SK-N-MC (cell line): ENCODE data around the gene IFT27.

Source experiments
- DNase-seq: peaks from one replicate; pipeline ENCODE4 v3.0.0-alpha.2; 2011; ENCODE audit warnings: low read depth, low spot score
- H3K27ac ChIP-seq: fragments of 200-600 bp; sonication (generic); 2 replicates; pipeline ENCODE4 v1.5.1; 2016; ENCODE audit warnings: mixed run types
- H3K36me3 ChIP-seq: fragments of 200-600 bp; sonication (generic); 2 replicates; pipeline ENCODE4 v1.6.1; 2017; ENCODE audit warnings: antibody characterized with exemption, low read length, mixed read lengths; ENCODE audit not compliant: insufficient read depth
- H3K4me3 ChIP-seq: fragments of 200-600 bp; sonication (generic); 2 replicates; pipeline ENCODE4 v1.5.1; 2016
- H3K9ac ChIP-seq: fragments of 200-600 bp; sonication (generic); 2 replicates; pipeline ENCODE4 v1.8.0; 2017; ENCODE audit warnings: mixed run types, mixed read lengths; ENCODE audit not compliant: insufficient read length
- H3K9me3 ChIP-seq: fragments of 200-600 bp; sonication (generic); 2 replicates; pipeline ENCODE4 v1.6.1; 2017; ENCODE audit warnings: low read depth, mild to moderate bottlenecking, antibody characterized with exemption, low read length, moderate library complexity, mixed read lengths
- EZH2 ChIP-seq: fragments of 200-600 bp; sonication (generic); IDR thresholded peaks from one replicate; pipeline ENCODE4 v1.6.1; 2017; ENCODE audit warnings: antibody characterized with exemption
- FOXP2 ChIP-seq: optimal IDR thresholded peaks from 2 replicates; pipeline ENCODE3; 2011; ENCODE audit warnings: mild to moderate bottlenecking, moderate library complexity; ENCODE audit not compliant: insufficient read depth; ENCODE audit errors: extremely low read length, control extremely low read depth
- POLR2AphosphoS5 ChIP-seq: IDR thresholded peaks from 2 replicates; pipeline ENCODE4 v1.6.1; 2012; ENCODE audit warnings: mild to moderate bottlenecking, low read depth, low read length, borderline replicate concordance

Gene IFT27

GRCh38 chr22:36783743-36784142 lies 7.8 kb upstream of the IFT27 start:
- no peak for DNase-seq
- Histone ChIP-seq H3K9me3 (no peaks in the 10 kb centered on the region), H3K4me3 (no peak overlapping the region), H3K27ac (no peak overlapping the region), H3K36me3 (no peaks in the 10 kb centered on the region), H3K9ac (no peak overlapping the region)
- TF ChIP-seq FOXP2 (no peak), POLR2AphosphoS5 (no peak), EZH2 (no peak)

DNA sequence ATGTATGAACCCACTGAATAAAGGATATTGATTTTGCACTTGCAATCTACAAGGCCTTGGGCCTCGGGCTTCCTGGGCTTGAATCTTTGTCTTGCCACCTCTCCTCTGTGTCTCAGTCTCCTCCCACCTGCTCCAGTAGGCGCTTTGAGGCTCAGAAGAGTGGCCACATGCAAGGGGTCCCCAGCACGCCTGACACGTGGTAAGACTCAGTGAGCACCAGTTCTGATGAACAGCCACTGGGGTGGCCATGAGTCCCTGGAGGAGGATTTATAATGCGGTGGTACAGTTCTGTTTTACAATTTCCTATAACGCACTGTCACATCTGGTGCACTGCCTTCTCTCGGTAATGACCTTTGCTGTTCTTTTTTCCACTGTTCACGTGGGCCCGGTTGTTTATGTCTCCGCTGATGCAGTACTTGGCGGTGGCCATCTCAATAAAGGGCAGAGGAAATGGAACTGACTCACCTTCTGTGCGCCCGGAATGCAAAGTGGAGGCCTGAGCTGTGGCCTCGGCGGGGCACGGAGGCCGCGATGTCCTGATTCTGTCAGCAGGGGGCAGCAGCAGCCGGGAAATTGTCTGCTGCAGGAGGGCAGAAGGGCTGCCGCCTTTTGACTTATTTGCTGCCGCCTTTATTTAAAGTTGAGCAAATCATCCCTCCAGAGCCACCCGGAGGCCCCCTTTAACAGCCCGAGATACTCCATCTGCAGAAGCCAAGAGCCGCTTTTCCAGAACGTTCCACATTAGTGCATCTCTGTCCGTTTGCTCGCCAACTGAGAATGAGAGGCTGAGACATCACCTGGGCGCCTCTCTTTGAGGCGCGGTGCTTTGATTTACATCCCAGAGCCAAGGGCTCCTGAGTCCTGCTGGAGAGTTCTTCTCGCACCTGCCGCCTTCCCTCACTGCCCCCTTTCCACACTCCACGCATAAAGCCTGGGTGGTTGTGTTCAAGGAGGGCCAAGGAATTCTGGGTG lies 6.0 kb upstream of the IFT27 start:
- no peak for DNase-seq
- no peaks in the 10 kb centered on the region for H3K36me3 ChIP-seq
- H3K27ac ChIP-seq = no peak overlapping the region
- TF ChIP-seq POLR2AphosphoS5 (no peak), EZH2 (no peak), FOXP2 (no peak)
- H3K9ac ChIP-seq = no peak overlapping the region
- H3K4me3 ChIP-seq = no peak overlapping the region
- H3K9me3 ChIP-seq = no peaks in the 10 kb centered on the region

DNA sequence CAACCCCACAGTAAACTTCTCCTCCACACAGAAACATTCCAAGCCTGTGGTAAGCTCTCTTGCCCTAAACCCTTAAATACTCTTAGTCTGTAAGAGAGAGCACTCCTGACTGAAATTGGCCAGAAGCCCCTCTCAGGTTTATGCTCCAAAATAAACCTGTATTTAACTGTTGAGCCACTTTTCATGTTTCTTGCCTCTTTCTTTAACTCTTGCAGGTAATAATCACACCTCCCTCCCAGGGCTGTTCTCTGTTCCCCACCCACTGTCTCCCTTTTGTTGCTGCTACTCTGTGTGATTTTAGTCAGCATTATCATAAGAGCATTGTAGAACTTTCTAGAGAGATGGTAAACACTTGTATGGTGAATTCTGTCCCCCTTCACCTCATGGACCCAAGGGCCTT lies 2.1 kb upstream of the IFT27 start:
- H3K4me3 ChIP-seq = no peak overlapping the region
- H3K9me3 ChIP-seq = no peaks in the 10 kb centered on the region
- no peak overlapping the region for H3K9ac ChIP-seq
- H3K36me3 ChIP-seq = no peaks in the 10 kb centered on the region
- no peak overlapping the region for H3K27ac ChIP-seq
- no peak for DNase-seq
- no peak for TF ChIP-seq FOXP2
- TF ChIP-seq EZH2 = no peak

GRCh38 chr22:36776722-36777121 lies 803 bp upstream of the IFT27 start:
- TF ChIP-seq POLR2AphosphoS5 (no peak), EZH2 (no peak), FOXP2 (no peak)
- H3K27ac ChIP-seq = no peak overlapping the region
- H3K36me3 ChIP-seq = no peaks in the 10 kb centered on the region
- no peak overlapping the region for H3K9ac ChIP-seq
- peak overlapping the region; percentile 65 for H3K4me3 ChIP-seq
- H3K9me3 ChIP-seq = no peaks in the 10 kb centered on the region
- DNase-seq = no peak

DNA sequence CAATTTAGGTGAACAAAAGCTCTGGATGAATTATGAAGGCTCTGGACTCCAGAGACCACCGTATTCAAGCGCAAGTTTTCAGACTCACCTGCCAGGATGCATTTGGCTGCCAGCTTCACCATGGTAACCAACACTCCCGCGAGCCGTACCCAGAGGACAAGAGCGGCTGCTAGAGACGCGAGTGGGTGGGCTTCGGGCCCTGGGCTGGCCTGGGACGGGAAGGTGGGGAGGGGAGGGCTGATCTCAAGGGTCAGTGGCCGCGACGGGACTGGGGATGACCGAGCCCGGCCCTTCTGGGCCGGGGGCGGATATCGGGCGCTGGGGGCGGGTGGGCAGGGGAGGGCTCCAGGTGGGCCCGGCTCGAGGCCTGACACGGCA lies 344 bp downstream of the IFT27 start:
- no peaks in the 10 kb centered on the region for H3K36me3 ChIP-seq
- TF ChIP-seq POLR2AphosphoS5 (no peak), FOXP2 (no peak), EZH2 (no peak)
- H3K27ac ChIP-seq = no peak overlapping the region
- H3K4me3 ChIP-seq = peak overlapping the region; percentile 79
- no peak for DNase-seq
- H3K9me3 ChIP-seq = no peaks in the 10 kb centered on the region
- peak overlapping the region; percentile 59 for H3K9ac ChIP-seq

GRCh38 chr22:36773935-36774334 lies 2.0 kb downstream of the IFT27 start:
- TF ChIP-seq POLR2AphosphoS5 (no peak), EZH2 (no peak), FOXP2 (no peak)
- H3K27ac ChIP-seq = no peak overlapping the region
- no peak for DNase-seq
- H3K4me3 ChIP-seq = no peak overlapping the region
- H3K9ac ChIP-seq = no peak overlapping the region
- H3K9me3 ChIP-seq = no peaks in the 10 kb centered on the region
- no peaks in the 10 kb centered on the region for H3K36me3 ChIP-seq

DNA sequence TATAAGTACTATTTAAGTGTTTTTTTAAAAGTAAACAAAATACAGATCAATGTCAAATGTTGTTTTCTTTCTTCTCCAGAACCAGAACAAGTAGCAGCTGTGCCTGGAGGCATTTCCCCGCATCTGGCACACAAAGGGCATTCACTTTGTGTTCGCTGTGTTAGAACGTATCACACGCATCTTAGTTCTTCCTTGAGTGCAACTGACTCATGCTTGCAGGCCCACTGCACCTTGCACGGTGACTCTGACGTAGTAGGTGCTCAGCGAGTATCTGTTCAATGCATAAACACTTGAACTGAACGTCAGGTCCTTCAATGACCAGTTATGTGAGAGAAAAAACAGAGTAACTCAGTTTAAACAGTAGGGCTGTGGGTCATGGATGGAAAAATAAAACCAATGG lies 3.5 kb downstream of the IFT27 start:
- H3K9ac ChIP-seq = no peak overlapping the region
- TF ChIP-seq EZH2 = no peak
- no peak for TF ChIP-seq FOXP2
- TF ChIP-seq POLR2AphosphoS5 = no peak
- no peaks in the 10 kb centered on the region for H3K36me3 ChIP-seq
- DNase-seq = no peak
- no peaks in the 10 kb centered on the region for H3K9me3 ChIP-seq
- H3K27ac ChIP-seq = no peak overlapping the region
- no peak overlapping the region for H3K4me3 ChIP-seq

DNA sequence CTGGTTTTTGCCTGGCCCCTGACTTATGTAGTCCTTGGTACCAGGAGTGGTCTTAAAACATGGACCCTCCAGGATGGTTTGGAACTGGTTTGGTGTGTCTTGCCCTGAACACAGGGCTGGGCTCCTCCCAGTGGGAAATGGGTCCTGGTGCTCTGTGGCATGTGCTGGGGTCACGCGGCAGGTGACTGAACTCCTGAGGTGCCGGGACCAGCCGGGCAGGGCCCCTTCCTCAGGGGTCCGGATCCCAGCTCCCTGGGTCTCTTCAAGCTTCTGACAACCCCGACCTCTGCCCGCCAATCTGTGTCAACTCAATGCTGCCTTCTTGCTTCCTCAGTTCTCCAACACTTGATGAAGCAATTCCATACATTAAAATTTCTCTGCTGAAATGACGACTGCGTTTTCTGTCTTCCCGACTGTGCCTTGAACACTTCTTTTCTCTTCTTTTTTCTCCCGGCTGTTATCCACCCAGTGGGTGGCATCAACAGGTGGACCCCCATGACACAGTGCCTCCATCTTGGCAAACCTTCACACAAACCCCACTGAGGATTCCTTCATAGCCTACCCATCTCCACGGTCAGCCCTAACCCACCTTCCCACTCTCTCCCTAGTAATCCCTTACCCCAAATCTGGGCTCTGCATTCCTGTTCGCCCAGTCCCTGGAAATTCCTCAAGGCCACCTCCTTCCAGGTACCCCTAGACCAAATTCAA lies 4.4 kb downstream of the IFT27 start:
- no peak overlapping the region for H3K27ac ChIP-seq
- no peak for TF ChIP-seq FOXP2
- TF ChIP-seq EZH2 = no peak
- no peak for TF ChIP-seq POLR2AphosphoS5
- no peak overlapping the region for H3K4me3 ChIP-seq
- H3K9ac ChIP-seq = no peak overlapping the region
- H3K36me3 ChIP-seq = no peaks in the 10 kb centered on the region
- no peak for DNase-seq
- H3K9me3 ChIP-seq = no peaks in the 10 kb centered on the region
